ENCODE measurements around the gene ZNF117.
A peak's percentile ranks its signal among the peaks of the same experiment; 100 is the strongest.
"Not testable (repeated sequence)": the region's sequence is repeated elsewhere in the genome, so short reads cannot be mapped to it uniquely, and the experiment has no call there.

Gene ZNF117

DNA sequence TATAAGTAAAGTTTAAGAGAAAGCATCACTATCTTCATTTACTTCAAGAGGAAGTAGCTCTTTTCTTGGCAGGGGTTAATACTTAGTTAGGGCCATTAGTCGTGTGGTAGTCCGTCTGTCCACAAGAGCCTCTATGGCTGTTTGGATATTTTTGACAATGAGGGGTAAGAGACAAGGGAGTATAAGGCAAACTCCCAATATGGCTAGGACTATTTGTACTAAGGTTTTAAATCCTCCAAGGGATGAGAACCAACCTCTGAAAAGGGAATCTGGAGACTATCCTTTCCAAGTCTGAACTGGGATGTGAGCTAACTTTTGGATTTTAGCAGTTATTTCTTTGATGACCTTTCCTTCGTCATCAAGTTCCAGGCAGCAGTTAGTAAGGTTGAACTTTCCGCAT lies at the start of gene ZNF117:
Gene ZNF117 (minus strand): TSS at position 101 of the 400 bp plus-strand sequence.
- no peak for DNase-seq

- DNase-seq, result peak in 11 of 14 donors; percentile 8 to 53 (median 27)
These were observed 47.9 kb upstream of the ZNF117 start for GRCh38 chr7:65038767-65039166.

DNA sequence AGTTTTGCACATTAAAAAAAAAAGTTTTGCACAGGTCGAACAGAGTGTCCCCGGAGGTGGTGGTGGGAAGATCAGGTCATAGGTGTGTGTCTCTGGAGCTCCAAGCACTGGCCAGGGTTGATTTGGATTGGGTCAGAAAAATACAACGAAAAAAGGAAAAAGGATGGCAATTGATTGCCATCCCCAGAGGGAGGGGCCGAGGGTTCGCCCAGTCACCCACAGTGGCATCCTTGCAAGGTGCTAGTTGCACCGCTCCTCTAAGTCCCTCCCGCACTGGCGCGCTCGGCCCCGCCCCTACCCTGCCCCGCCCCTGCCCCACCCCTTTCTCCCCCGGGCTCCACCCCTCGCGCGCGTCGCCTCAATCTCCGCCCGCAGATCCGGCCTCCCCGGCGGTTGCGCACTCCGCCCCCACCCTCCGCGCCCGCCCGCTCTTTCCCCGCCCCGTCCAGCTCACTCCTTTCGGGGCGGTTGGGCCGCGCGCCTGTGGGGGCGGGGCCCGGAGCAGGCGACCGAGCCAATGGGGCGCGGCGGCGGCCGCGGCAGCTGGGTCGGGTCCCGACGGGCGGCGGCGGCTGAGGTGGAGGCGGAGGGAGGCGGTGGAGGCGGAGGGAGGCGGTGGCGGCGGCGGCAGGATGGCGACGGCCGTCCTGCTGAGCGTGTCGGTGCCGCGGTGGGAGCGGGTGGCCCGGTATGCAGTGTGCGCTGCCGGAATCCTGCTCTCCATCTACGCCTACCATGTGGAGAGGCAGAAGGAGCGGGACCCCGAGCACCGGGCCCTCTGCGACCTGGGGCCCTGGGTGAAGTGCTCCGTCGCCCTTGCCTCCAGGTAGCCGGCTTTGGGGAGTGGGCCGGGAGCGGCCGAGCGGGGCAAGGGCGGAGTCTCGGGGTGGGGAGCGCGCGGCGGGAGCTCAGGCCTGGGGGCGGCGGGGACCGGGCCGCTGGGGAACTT lies 47.2 kb upstream of the ZNF117 start:
- peak; percentile 47 to 96 (median 88) for DNase-seq

DNA sequence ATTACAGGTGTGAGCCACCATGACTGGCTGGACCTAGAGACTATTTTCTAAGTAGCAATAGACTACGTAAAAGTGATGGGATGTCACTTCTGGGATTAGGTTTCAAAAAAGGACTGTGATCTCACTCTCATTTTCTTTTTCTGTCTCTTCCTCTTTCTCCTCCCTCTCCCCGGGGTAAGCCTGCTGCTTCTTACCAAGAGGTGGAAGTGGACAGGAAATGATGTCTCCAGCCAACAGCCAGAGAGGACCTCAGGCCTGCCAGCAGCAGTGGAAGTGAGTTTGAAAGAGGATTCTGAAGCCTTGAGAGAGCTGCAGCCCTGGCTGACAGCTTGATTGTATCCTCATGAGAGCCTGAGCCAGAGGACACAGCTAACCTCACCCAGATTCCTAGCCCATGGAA lies 45.7 kb upstream of the ZNF117 start:
- DNase-seq, result peak in 6 of 14 donors; percentile 1 to 22 (median 8)

DNA sequence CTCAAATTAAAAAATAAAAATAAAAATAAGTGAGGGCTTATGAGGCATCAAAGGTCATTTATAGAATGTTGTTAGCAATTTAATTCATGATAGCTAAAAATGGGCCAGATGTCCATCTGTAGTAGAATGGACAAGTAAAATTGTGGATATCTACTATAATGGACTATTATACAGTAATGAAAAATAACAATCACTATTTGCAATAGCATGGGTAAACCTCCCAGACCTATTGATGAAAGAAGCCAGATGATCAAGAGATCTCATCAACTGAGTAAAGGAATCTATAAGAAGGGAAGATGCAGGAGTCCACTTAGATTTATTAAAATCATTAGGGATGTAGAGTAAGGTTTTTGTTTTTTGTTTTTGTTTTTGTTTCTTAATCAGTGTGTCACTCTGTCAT lies 44.6 kb upstream of the ZNF117 start:
- DNase-seq, result not testable (repeated sequence)

DNA sequence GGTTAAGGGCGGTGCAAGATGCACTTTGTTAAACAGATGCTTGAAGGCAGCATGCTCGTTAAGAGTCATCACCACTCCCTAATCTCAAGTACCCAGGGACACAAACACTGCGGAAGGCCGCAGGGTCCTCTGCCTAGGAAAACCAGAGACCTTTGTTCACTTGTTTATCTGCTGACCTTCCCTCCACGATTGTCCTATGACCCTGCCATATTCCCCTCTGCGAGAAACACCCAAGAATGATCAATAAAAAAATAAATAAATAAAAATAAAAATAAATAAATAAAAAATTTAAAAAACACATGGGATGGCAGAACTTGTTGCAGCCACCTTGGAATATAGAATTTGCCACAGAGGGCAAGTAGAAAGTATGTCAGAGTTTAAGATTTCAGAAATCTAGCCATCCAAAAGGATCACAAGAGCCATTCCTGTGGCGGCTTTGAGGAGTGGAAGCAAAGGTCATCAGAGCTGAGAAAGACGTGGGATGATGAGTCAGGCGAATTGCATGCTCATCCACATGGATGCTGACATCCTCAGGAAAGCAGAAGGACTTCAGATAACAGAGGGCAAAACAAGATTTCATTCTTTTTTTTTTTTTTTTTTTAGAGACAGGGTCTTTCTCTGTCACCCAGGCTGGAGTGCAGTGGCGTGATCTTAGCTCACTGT lies 43.4 kb upstream of the ZNF117 start:
- DNase-seq, result not testable (repeated sequence)

DNA sequence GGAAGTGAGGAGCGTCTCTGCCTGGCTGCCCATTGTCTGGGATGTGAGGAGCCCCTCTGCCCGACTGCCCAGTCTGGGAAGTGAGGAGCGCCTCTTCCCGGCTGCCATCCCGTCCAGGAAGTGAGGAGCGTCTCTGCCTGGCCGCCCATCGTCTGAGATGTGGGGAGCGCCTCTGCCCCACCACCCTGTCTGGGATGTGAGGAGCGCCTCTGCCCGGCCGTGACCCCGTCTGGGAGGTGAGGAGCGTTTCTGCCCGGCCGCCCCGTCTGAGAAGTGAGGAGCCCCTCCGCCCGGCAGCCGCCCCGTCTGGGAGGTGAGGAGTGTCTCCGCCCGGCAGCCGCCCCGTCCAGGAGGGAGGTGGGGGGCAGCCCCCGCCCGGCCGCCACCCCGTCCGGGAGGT lies 42.6 kb upstream of the ZNF117 start:
- not testable (repeated sequence) for DNase-seq

GRCh38 chr7:65025023-65025422 lies 34.2 kb upstream of the ZNF117 start:
- DNase-seq, result not testable (repeated sequence)

DNA sequence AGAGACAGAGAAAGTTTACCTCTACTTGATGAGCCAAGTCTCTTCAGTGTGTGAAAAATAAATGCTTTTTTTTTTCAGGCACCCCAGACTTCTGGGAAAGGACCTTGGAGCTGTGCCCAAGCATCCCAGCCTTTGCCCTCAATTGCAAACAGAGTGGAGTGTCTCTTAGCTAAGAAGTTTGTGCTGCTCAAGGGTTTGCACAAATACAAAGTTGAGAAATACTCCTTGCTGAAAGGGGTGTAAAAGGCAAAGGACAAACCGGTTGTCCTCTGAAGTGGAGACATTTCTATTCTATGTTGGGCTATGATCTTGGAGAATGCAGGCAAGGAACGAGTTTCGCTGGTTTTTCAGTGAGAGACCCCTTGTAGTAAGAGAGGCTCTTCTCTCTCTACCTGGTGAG lies 30.1 kb upstream of the ZNF117 start:
- DNase-seq, result peak in 3 of 14 donors; percentile 0 to 9 (median 0)

- DNase-seq, result not testable (repeated sequence)
These were observed 19.0 kb upstream of the ZNF117 start for GRCh38 chr7:65009881-65010280.

GRCh38 chr7:65009394-65009793 lies 18.6 kb upstream of the ZNF117 start:
- not testable (repeated sequence) for DNase-seq

GRCh38 chr7:65007036-65007435 lies 16.2 kb upstream of the ZNF117 start:
- peak in 2 of 14 donors; percentile 18 to 19 for DNase-seq

GRCh38 chr7:65006094-65006992 lies 15.5 kb upstream of the ZNF117 start, which contains the start of gene ERV3-1:
ERV3-1 (minus strand) TSS chr7:65006687; CDS start chr7:64993026, 13,661 bp downstream.
- DNase-seq, result peak; percentile 69 to 98 (median 92)

GRCh38 chr7:65004575-65004974 lies 13.7 kb upstream of the ZNF117 start:
- DNase-seq, result no peak

GRCh38 chr7:65002972-65003585 lies 12.2 kb upstream of the ZNF117 start:
- DNase-seq, result no peak

DNA sequence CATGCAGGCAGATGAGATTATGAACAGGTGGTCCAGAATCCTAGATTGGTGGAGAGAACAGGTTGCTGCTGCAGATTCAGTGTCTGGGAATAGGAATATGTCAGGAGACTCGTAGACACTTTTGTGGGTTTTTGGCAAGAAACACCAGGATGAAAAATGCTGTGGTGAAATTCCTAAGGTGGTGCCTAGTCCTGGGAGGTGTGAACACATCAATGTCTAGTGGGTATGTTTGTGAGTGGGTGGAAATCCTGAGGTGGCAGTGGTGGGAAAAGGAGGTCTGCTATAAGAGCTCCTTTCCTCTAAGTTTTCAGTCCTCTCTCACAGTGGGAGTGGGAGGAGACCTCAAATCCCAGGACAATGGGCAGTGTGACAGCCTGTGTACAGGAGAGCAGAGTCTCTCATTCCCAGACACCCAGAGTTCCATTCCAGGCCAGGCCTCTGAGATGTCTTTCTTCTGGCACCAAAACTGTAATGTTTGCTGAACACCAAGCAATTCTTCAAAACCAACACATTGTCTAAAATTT lies 10.5 kb upstream of the ZNF117 start:
- no peak for DNase-seq

GRCh38 chr7:64999165-65000004 lies 8.5 kb upstream of the ZNF117 start:
- DNase-seq, result no peak

GRCh38 chr7:64998865-64999164 lies 8.0 kb upstream of the ZNF117 start:
- DNase-seq, result no peak

DNA sequence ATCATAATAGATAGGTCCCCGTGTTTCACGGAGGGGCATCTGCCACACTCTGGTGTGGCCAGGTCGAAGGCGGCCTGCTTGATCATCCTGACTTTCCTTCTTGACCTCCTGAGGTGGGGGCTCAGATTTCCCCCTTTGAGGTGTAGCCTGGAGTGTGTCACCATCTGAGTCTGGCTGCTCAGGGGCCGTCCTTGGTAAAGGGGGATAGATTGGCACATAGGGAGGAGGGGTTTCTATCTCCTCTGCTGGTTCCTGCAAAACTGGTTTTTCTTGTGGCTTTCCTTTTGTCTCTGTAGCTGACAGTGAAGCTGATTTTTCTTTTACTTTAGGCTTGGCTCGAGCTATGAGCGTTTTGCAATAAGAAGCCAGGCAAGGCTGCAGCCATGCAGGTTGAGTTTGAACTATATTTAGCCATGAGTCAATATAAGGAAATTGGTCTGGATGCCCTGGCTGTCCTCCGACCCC lies 7.1 kb upstream of the ZNF117 start:
- DNase-seq, result no peak

DNA sequence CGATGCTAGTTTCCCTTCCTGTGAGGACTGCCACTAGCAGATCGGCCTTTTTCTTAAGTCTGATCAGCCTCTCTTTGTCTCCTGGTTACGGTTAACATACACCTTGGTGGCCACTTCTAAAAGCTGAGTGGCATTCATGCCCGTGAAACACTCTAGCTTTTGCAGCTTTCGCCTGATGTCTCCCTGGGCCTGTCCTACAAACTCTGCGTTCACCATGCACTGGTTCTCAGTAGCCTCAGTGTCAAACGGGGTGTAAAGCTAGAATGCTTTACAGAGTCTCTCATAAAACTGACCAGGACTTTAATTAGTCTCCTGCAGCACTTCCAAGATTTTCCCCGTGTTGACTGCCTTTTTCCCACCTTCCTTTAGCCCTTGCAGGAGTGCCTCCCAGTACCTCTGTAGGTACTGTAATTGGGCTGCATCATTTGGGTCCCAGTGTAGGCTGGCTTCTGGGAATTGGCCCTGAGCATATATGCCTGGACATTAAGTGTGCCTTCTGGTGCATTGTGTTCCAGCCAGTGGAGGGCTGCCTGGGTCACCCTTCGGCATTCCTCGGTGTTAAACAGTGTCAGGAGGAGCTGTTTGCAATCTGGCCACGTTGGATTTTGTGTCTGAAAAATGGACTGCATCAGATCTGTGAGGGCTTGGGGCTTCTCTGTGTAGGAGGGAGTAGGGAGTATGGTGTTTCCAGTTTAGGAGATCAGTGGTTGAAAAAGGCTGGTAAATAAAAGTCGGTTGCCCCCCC lies 6.5 kb upstream of the ZNF117 start:
- no peak for DNase-seq

All from C1 segment of cervical spinal cord (tissue), 14 donors.